Breast epithelium (tissue), 3 donors: Measurements from ENCODE around the gene AKR1C8.
"Not testable (repeated sequence)": the region's sequence is repeated elsewhere in the genome, so short reads cannot be mapped to it uniquely, and the experiment has no call there.

Source experiments
- POLR2A ChIP-seq: fragments of 450-650 bp; IDR thresholded peaks from one replicate; pipeline ENCODE4 v1.6.1; 2016; ENCODE audit warnings: antibody characterized with exemption, mild to moderate bottlenecking, moderate library complexity
- POLR2AphosphoS5 ChIP-seq, 3 donors: sonication (generic); formaldehyde crosslinking; IDR thresholded peaks; one replicate each; pipeline ENCODE4 v1.6.1; 2017; ENCODE audit warnings: antibody characterized with exemption in 3 of 3
- TF ChIP-seq, protein P1 (sequence below), 3 donors: fragments of 450-650 bp; IDR thresholded peaks; one replicate each; pipeline ENCODE4 v1.5.1; 2016 to 2017; ENCODE audit warnings: antibody characterized with exemption in 3 of 3, mild to moderate bottlenecking in 3 of 3, moderate library complexity in 3 of 3

DNA sequence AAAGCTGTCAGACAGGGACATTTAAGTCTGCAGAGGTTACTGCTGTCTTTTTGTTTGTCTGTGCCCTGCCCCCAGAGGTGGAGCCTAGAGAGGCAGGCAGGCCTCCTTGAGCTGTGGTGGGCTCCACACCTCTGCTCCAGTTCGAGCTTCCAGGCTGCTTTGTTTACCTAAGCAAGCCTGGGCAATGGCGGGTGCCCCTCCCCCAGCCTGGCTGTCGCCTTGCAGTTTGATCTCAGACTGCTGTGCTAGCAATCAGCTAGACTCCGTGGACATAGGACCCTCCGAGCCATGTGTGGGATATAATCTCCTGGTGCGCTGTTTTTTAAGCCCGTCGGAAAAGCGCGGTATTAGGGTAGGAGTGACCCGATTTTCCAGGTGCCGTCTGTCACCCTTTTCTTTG lies 4.4 kb downstream of the AKR1C8 start:
- not testable (repeated sequence) for TF ChIP-seq POLR2A; POLR2AphosphoS5 (IDR thresholded peaks at IDR 0.05)
- TF ChIP-seq, protein P1, sequence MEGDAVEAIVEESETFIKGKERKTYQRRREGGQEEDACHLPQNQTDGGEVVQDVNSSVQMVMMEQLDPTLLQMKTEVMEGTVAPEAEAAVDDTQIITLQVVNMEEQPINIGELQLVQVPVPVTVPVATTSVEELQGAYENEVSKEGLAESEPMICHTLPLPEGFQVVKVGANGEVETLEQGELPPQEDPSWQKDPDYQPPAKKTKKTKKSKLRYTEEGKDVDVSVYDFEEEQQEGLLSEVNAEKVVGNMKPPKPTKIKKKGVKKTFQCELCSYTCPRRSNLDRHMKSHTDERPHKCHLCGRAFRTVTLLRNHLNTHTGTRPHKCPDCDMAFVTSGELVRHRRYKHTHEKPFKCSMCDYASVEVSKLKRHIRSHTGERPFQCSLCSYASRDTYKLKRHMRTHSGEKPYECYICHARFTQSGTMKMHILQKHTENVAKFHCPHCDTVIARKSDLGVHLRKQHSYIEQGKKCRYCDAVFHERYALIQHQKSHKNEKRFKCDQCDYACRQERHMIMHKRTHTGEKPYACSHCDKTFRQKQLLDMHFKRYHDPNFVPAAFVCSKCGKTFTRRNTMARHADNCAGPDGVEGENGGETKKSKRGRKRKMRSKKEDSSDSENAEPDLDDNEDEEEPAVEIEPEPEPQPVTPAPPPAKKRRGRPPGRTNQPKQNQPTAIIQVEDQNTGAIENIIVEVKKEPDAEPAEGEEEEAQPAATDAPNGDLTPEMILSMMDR (IDR thresholded peaks at IDR 0.05), result not testable (repeated sequence)
